GM13976 (cell line): ENCODE results near the gene RNF112.
A peak's percentile ranks its signal among the peaks of the same experiment; 100 is the strongest.
"Not testable (repeated sequence)": the region's sequence is repeated elsewhere in the genome, so short reads cannot be mapped to it uniquely, and the experiment has no call there.

ENCODE experiments used
- DNase-seq: peaks from one replicate; pipeline ENCODE4 v3.0.0; 2012; ENCODE audit warnings: low spot score
- in situ Hi-C: fragments of 300-500 bp; cut with MboI; formaldehyde crosslinking; loops from one replicate; pipeline ENCODE4 v1.12.0; 2022; ENCODE audit warnings: low sequenced_read_pairs, mixed read lengths, inconsistent platforms; ENCODE audit not compliant: unreplicated experiment
- TF ChIP-seq, protein P1 (sequence below): IDR thresholded peaks from 2 replicates; pipeline ENCODE4 v1.5.1; 2012; ENCODE audit warnings: borderline replicate concordance, mild to moderate bottlenecking; ENCODE audit not compliant: insufficient read depth; ENCODE audit errors: extremely low read depth, missing control alignments, control extremely low read depth

RNF112 gene

DNA sequence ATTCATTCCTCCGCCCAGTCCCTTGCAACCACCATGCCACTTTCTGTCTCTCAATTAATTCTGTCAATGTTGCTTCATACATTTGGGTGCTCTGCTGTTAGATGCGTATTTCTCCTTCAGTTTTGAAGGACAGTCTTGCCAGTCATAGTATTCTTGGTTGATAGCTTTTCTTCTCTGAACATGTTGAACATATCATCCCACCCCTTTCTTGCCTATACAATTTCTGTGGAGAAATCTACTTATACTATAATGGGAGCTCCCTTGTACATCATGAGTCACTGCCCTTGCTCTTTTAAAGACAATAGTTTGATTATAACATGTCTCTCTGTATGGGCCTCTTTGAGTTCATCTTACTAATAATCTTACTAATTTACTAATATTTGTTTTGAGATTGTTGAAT is 34.1 kb downstream of the RNF112 start:
- TF ChIP-seq, protein P1, sequence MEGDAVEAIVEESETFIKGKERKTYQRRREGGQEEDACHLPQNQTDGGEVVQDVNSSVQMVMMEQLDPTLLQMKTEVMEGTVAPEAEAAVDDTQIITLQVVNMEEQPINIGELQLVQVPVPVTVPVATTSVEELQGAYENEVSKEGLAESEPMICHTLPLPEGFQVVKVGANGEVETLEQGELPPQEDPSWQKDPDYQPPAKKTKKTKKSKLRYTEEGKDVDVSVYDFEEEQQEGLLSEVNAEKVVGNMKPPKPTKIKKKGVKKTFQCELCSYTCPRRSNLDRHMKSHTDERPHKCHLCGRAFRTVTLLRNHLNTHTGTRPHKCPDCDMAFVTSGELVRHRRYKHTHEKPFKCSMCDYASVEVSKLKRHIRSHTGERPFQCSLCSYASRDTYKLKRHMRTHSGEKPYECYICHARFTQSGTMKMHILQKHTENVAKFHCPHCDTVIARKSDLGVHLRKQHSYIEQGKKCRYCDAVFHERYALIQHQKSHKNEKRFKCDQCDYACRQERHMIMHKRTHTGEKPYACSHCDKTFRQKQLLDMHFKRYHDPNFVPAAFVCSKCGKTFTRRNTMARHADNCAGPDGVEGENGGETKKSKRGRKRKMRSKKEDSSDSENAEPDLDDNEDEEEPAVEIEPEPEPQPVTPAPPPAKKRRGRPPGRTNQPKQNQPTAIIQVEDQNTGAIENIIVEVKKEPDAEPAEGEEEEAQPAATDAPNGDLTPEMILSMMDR, result no peak
- in situ Hi-C loops, result no loop called here
- no peak for DNase-seq

DNA sequence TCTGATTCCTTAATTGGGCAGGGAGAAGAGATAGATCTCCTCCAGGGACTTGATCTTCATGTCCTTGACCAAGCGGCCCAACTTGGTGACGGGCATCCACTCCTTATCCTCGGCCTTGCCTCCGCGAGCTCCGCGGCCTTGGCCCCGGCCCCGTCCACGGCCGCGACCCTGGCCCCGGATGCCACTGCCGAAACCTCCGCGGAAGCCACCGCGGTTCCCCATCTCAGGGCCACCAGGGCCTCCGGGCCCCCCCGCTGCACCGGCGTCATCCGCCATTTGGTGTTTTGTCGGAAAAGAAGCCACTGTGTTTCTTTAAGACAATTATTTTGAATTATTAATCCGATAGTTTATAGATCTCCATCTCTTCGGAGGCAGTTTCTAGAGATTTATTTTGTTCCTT is 35.5 kb downstream of the RNF112 start:
- in situ Hi-C loops, DNase-seq: not testable (repeated sequence)

DNA sequence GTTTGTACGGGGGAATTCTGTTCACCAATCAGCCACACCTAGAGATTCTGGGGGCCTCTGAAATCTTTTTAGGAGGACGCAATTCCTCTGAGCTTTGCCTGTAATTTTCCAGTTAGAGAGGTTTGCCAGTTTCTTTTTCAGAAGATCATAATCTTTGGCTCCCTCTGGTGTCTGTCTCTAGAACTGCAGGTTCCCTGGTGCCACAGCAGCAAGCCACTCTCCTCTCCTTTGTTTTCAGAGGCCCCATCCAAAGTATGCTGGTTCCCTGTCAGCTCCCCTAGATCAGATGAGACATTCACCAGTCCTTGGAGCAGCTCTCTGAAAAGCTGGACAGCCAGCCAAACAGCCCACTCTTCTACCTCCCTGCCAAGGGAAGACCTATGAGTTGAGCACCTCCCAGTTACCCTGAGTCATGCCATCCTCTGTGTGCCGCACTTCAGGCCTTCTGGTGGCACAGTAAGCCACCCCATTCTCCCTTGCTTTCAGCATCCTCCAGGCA is 36.1 kb downstream of the RNF112 start:
- in situ Hi-C loops, result no loop called here
- TF ChIP-seq, protein P1, result peak; percentile 79
- peak; percentile 83 for DNase-seq

DNA sequence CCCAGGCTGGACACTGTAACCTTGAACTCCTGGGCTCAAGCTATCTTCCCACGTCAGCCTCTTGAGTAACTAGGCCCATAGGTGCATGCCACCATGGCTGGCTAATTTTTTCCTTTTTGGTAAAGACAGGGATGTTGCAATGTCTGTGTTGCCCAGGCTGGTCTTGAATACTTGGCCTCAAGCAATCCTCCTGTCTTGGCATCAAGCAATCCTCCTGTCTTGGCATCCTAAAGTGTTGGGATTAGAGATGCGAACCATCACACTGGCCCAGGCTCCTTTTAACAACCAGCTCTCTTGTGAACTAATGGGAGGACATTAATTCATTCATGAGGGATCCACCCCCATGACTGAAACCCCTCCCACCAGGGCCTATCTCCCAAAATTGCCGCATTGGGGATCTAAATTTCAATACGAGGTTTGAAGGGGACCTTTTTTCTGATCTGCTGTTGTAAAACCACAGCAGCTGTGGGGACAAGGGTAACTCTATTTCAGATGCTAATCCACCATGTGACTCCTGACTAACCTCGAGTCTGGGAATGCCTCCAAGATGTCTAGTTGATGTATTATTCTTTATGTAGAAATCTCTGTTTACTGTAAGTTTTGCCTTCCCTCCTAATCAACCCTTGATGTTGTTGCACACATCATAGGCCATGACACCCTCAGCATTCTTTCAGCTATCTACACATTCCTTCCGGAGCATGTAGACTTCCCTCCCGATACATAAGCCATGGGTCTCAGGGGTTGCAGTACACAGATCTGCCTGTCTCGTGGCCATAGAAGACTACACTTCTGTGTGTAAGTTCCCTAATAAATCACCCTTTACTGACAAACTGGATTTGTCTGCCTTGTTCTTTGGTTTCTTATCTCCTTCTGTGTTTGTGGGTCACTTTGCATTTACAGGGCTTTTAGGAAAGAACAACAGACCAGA is 37.6 kb downstream of the RNF112 start:
- in situ Hi-C loops, result no loop called here
- DNase-seq, result no peak
- TF ChIP-seq, protein P1, result no peak

DNA sequence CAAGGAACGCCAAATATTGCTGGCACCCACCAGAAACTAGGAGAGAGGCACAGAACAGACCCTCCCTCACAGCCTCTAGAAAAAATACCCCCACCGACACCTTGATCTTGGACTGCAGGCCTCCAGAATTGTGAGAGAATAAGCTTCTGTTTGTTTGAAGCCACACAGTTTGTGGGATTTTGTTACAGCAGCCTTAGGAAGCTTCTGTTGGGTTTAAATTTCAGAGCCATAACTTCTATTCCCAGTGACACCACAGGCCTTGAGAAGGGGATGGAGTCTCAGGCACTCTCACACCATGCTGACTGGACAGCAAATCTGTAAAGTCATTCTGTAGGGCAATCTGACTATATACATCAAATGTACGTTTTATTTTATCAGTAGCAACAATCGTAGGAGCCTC is 38.6 kb downstream of the RNF112 start:
- TF ChIP-seq, protein P1, result no peak
- in situ Hi-C loops, result loop anchor here (10.0 kb wide), 1 partner anchor 85 kb away; the partner anchor contains the start of gene B9D1
- DNase-seq, result no peak

DNA sequence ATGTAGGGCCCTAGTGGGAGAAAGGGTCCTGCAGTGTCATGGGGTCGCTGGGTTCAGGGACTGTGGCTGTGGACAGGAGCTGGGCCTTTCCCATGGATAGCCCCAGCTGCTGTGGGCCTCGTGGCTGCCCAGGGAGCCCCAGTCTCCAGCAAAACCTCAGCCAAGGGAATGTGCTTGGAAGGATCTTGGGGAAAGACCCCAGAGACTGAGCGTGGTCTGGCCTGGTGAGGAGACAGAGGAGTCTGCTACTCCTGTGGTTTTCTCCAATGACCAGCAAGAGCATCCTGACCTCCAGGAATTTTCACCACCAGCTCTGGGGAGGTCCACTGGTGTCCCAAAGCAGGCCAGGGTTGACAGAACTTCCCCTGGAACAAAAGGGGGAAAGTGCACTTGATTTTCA is 42.3 kb downstream of the RNF112 start:
- DNase-seq, result no peak

More for the DNA sequence above, 42.3 kb downstream of the RNF112 start:
- TF ChIP-seq, protein P1, result no peak
- in situ Hi-C loops, result loop anchor here (10.0 kb wide), 1 partner anchor 88 kb away; the partner anchor contains the start of gene B9D1
